Measurements from ENCODE around the gene MISP3. TPM values are rescaled to one million over a fixed set of nuclear protein-coding genes. Genes with fewer than 3 reads are reported as not detected.

The MISP3 gene
- total RNA-seq, 1 experiment from 2014 or later: 5.2 TPM

DNA sequence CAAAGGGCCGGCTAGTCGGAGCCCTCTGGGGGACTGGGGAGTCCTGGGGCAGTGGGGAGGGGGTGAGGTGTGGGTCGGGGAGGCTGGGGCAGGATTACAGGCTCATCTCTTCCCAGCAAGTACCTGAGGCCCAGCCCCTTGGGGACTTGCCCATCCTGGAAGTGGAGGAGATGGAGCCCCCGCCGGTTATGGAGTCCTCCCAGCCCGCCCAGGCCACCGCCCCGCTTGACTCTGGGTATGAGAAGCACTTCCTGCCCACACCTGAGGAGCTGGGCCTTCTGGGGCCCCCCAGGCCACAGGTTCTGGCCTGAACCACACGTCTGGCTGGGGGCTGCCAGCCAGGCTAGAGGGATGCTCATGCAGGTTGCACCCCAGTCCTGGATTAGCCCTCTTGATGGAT is 20.6 kb upstream of the MISP3 start:
- Mint-ChIP-seq H3K36me3 (ENCODE audit: insufficient read depth, unreplicated experiment) (peaks cover 12% of the 10 kb centered on the region), H3K4me3 (ENCODE audit: unreplicated experiment) (no peak overlapping the region)
- POLR2A ChIA-PET: no interaction called here

DNA sequence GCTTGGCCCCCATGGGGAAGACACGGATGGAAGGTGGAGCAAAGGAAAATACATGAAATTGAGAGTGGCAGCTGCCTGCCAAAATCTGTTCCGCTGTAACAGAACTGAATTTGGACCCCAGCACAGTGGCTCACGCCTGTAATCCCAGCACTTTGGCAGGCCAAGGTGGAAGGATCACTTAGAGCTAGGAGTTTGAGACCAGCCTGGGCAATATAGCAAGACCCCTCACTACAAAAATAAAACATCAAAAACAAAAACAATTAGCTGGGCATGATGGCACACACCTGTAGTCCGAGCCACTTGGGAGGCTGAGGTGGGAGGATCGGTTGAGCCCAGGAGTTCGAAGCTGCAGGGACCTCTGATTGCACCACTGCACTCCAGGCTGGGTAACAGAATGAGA is 20.1 kb upstream of the MISP3 start:
- no peaks in the 10 kb centered on the region for H3K27me3 ChIP-seq (replicated peaks; ENCODE audit: control insufficient read depth, insufficient read depth, low read length)
- TF ChIP-seq, protein P1, sequence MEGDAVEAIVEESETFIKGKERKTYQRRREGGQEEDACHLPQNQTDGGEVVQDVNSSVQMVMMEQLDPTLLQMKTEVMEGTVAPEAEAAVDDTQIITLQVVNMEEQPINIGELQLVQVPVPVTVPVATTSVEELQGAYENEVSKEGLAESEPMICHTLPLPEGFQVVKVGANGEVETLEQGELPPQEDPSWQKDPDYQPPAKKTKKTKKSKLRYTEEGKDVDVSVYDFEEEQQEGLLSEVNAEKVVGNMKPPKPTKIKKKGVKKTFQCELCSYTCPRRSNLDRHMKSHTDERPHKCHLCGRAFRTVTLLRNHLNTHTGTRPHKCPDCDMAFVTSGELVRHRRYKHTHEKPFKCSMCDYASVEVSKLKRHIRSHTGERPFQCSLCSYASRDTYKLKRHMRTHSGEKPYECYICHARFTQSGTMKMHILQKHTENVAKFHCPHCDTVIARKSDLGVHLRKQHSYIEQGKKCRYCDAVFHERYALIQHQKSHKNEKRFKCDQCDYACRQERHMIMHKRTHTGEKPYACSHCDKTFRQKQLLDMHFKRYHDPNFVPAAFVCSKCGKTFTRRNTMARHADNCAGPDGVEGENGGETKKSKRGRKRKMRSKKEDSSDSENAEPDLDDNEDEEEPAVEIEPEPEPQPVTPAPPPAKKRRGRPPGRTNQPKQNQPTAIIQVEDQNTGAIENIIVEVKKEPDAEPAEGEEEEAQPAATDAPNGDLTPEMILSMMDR (IDR thresholded peaks at IDR 0.05; ENCODE audit: insufficient read depth in 1 of 2, low read depth in 1 of 2, low read length in 1 of 2, severe bottlenecking in 1 of 2, unreplicated experiment in 1 of 2): no peak
- H3K9me3 Mint-ChIP-seq (ENCODE audit: unreplicated experiment): no peaks in the 10 kb centered on the region
- H3K36me3 ChIP-seq (ENCODE audit: control insufficient read depth, insufficient read depth, low read length): no peaks in the 10 kb centered on the region; the same call in 1 of the 2 replicates
- ChIA-PET CTCF (interaction anchor here (0.7 kb wide), 1 partner anchor 21 kb away, joined by 3 read pairs; the partner anchor contains the start of gene IL27RA), POLR2A (no interaction called here)
- no peak for DNase-seq
- intact Hi-C loops (cut with micrococcal nuclease; ENCODE audit: unreplicated experiment): no loop called here
- BruUV-seq (replicated peaks): no TSS peak
- H3K4me3 Mint-ChIP-seq (ENCODE audit: unreplicated experiment): no peak overlapping the region
- H3K4me1 ChIP-seq: no peaks in the 10 kb centered on the region
- H3K9me3 ChIP-seq: peaks cover 6% of the 10 kb centered on the region; the same call in 1 of the 2 replicates
- H3K4me1 Mint-ChIP-seq (ENCODE audit: low read depth, unreplicated experiment): no peaks in the 10 kb centered on the region
- no peak overlapping the region for H3K4me3 ChIP-seq (ENCODE audit: low read depth, low read length)
- no peak overlapping the region for H3K27ac Mint-ChIP-seq (ENCODE audit: unreplicated experiment)
- no peaks in the 10 kb centered on the region for H3K27me3 Mint-ChIP-seq (ENCODE audit: insufficient read depth, unreplicated experiment)
- peaks cover 12% of the 10 kb centered on the region for H3K36me3 Mint-ChIP-seq (ENCODE audit: insufficient read depth, unreplicated experiment)

More for the DNA sequence above, 20.6 kb upstream of the MISP3 start:
- Mint-ChIP-seq H3K4me1 (ENCODE audit: low read depth, unreplicated experiment) (no peaks in the 10 kb centered on the region), H3K27me3 (ENCODE audit: insufficient read depth, unreplicated experiment) (no peaks in the 10 kb centered on the region), H3K27ac (ENCODE audit: unreplicated experiment) (no peak overlapping the region), H3K9me3 (ENCODE audit: unreplicated experiment) (no peaks in the 10 kb centered on the region)
- Histone ChIP-seq H3K36me3 (ENCODE audit: control insufficient read depth, insufficient read depth, low read length) (no peaks in the 10 kb centered on the region; the same call in 1 of the 2 replicates), H3K4me3 (ENCODE audit: low read depth, low read length) (no peak overlapping the region), H3K27me3 (replicated peaks; ENCODE audit: control insufficient read depth, insufficient read depth, low read length) (no peaks in the 10 kb centered on the region), H3K4me1 (no peaks in the 10 kb centered on the region), H3K9me3 (peaks cover 6% of the 10 kb centered on the region; the same call in 1 of the 2 replicates)
- DNase-seq: no peak
- TF ChIP-seq, protein P1 (IDR thresholded peaks at IDR 0.05; ENCODE audit: insufficient read depth in 1 of 2, low read depth in 1 of 2, low read length in 1 of 2, severe bottlenecking in 1 of 2, unreplicated experiment in 1 of 2): no peak
- intact Hi-C loops (cut with micrococcal nuclease; ENCODE audit: unreplicated experiment): no loop called here
- no TSS peak for BruUV-seq (replicated peaks)
- CTCF ChIA-PET: no interaction called here

GRCh38 chr19:14053032-14053431 is 19.6 kb upstream of the MISP3 start:
- CTCF ChIA-PET: interaction anchor here (0.7 kb wide), 1 partner anchor 21 kb away, joined by 3 read pairs; the partner anchor contains the start of gene IL27RA
- H3K36me3 Mint-ChIP-seq (ENCODE audit: insufficient read depth, unreplicated experiment): peaks cover 12% of the 10 kb centered on the region
- Histone ChIP-seq H3K4me1 (no peaks in the 10 kb centered on the region), H3K4me3 (ENCODE audit: low read depth, low read length) (no peak overlapping the region), H3K9me3 (peaks cover 6% of the 10 kb centered on the region; the same call in 1 of the 2 replicates), H3K27me3 (replicated peaks; ENCODE audit: control insufficient read depth, insufficient read depth, low read length) (no peaks in the 10 kb centered on the region), H3K36me3 (ENCODE audit: control insufficient read depth, insufficient read depth, low read length) (no peaks in the 10 kb centered on the region; the same call in 1 of the 2 replicates)
- H3K4me1 Mint-ChIP-seq (ENCODE audit: low read depth, unreplicated experiment): no peaks in the 10 kb centered on the region
- TF ChIP-seq, protein P1 (IDR thresholded peaks at IDR 0.05; ENCODE audit: insufficient read depth in 1 of 2, low read depth in 1 of 2, low read length in 1 of 2, severe bottlenecking in 1 of 2, unreplicated experiment in 1 of 2): no peak
- BruUV-seq (replicated peaks): no TSS peak
- H3K27me3 Mint-ChIP-seq (ENCODE audit: insufficient read depth, unreplicated experiment): no peaks in the 10 kb centered on the region
- no peak overlapping the region for H3K4me3 Mint-ChIP-seq (ENCODE audit: unreplicated experiment)
- POLR2A ChIA-PET: no interaction called here
- no peak overlapping the region for H3K27ac Mint-ChIP-seq (ENCODE audit: unreplicated experiment)
- DNase-seq: no peak
- no peaks in the 10 kb centered on the region for H3K9me3 Mint-ChIP-seq (ENCODE audit: unreplicated experiment)
- intact Hi-C loops (cut with micrococcal nuclease; ENCODE audit: unreplicated experiment): no loop called here
